RWPE1 (cell line): ENCODE measurements around the gene CD74.

Experiments
- CTCF ChIA-PET: fragments of 350-600 bp; sonication (Branson Sonifier 250); formaldehyde crosslinking; extraction: SDS; loops from one replicate; lab custom pipeline; 2021; lab: Yijun Ruan, JAX
- POLR2A ChIA-PET: fragments of 400-600 bp; formaldehyde crosslinking; extraction: SDS; loops from one replicate; lab custom pipeline; 2020; ENCODE audit warnings: antibody characterized with exemption; ENCODE audit not compliant: low non-redundant PET; lab: Yijun Ruan, JAX
- DNase-seq: peaks from one replicate; pipeline ENCODE4 v3.0.0; 2012; ENCODE audit warnings: low spot score
- H3K27ac ChIP-seq: fragments of 450-650 bp; 2 replicates; pipeline ENCODE4 v1.5.1; 2017
- TF ChIP-seq, protein P1 (sequence below): fragments of 450-650 bp; conservative IDR thresholded peaks from 2 replicates; pipeline ENCODE4 v1.5.1; 2017; ENCODE audit warnings: low read depth, mild to moderate bottlenecking

The CD74 gene

DNA sequence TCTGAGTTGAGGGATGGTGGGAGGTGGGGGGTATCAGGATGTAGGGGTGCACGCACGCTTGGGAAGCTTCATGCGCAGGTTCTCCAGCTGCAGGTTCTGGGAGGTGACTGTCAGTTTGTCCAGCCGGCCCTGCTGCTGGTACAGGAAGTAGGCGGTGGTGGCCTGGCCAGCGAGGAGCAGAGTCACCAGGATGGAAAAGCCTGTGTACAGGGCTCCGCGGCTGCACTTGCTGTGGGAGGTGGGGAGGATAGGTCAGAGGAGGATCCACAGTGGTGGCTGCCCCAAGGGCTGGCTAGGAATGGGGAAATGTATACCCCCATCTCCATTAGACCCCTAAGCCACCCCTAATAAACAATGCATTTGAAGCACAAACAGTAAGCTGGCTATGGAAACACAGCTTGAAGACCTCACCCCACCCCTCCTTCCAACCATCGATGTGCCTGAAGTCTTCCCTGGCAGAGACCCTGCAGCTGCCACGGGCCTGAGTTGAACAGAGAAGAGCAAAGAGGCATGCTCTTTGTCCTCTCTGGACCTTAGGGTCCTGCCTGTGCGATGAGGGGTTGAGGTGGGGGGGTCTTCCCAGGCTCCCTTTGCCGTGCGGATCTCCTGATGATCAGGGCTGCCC, 5.5 kb downstream of the CD74 start:
- TF ChIP-seq, protein P1, sequence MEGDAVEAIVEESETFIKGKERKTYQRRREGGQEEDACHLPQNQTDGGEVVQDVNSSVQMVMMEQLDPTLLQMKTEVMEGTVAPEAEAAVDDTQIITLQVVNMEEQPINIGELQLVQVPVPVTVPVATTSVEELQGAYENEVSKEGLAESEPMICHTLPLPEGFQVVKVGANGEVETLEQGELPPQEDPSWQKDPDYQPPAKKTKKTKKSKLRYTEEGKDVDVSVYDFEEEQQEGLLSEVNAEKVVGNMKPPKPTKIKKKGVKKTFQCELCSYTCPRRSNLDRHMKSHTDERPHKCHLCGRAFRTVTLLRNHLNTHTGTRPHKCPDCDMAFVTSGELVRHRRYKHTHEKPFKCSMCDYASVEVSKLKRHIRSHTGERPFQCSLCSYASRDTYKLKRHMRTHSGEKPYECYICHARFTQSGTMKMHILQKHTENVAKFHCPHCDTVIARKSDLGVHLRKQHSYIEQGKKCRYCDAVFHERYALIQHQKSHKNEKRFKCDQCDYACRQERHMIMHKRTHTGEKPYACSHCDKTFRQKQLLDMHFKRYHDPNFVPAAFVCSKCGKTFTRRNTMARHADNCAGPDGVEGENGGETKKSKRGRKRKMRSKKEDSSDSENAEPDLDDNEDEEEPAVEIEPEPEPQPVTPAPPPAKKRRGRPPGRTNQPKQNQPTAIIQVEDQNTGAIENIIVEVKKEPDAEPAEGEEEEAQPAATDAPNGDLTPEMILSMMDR: no peak
- POLR2A ChIA-PET: no interaction called here
- no peak for DNase-seq
- CTCF ChIA-PET: interaction anchor here (0.6 to 0.7 kb wide), 2 partner anchors 440 to 1062 kb away, joined by 3 to 5 read pairs; partner anchors contain the start of gene GRPEL2
- H3K27ac ChIP-seq: no peak overlapping the region

DNA sequence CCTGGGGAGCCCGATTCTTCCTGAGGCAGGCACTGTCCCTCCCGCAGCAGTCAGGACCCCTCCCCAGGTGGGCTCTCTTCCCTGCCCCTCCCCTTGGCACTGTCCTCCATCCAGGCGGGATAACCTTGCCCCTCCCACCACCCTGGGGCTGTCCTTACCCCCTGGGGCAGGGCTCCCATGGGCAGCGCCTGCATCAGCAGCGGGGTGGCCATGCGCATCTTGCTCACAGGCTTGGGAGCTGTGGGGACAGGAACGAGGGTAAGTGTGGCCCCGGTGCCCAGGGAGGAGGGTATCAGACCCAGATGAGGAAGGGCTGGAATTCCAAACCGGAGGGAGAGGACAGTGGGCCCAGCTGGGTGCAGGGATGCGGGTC, 6.0 kb downstream of the CD74 start:
- H3K27ac ChIP-seq: no peak overlapping the region
- TF ChIP-seq, protein P1: no peak
- ChIA-PET POLR2A (no interaction called here), CTCF (interaction anchor here (0.7 kb wide), 1 partner anchor 440 kb away, joined by 3 read pairs; no protein-coding TSS in a partner anchor)
- DNase-seq: no peak

DNA sequence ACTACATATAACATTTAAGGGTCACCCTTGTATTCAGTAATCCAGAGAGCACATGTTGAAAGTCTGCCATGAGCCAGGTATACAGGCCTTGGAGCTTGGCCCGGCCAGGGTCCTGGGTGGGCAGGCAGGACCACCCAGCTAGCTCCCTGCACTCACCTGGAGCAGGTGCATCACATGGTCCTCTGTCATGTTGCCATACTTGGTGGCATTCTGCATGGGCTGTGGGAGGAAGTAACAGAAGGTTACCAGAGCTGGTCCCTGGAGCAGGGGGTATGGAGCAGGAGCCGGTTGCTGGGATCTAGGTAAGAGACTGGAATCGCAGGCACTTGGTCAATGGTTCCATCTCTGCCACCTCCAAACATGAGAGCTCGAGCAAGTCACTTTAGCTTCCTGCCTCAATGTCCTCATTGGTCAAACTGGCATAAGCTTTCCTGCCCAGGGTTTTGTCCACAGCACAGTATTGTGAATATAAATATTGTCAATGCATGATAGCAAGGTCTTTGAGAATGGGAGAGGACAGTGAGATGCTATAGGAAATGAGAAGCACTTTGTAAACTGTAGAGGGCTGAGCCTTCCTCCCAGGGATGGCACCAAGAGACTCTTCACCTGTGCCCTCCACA, 6.5 kb downstream of the CD74 start:
- POLR2A ChIA-PET: interaction anchor here (0.6 kb wide), 1 partner anchor 332 kb away, joined by 3 read pairs; no protein-coding TSS in a partner anchor
- H3K27ac ChIP-seq: no peak overlapping the region
- CTCF ChIA-PET: no interaction called here
- TF ChIP-seq, protein P1: no peak
- DNase-seq: no peak

DNA sequence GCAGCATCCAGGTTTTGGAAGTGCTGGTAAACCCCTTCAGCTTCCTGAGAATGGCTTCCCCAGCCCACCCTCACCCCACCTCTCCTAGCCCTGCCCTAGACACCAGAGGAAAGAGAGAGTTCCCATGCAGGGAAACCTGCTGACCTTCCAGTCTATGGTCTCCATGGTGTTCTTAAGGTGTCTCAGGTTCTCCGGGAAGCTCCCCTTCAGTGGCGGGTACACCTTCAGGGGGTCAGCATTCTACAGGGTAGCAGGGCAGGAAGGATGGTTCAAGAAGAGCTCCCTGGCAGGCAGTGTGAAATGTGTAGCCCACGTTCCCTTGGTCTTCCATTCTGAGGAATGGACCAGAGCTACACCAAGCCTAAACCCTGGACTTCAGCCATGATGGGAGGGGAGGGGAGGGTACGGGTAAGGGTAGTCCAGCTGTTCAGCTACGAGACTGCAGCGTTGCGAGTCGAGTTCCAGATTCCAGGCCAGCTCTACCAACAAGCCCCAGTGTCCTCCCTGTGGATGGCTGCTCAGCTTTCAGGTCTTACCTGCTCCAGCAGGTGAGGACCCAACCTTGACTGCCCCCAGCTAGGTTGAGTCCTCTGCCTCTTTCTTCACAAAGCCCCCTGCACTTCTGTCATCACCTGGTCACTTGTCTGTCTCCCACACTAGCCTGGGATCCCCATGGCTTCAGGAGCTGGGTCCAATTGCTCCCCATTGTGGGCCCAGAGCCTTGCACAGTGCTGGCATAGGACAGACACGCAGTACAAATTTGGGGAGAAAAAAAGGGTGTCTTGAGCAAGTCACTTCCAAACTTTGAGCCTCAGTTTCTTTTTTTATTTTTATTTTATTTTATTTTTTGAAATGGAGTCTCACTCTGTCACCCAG, 7.5 kb downstream of the CD74 start:
- no peak overlapping the region for H3K27ac ChIP-seq
- ChIA-PET POLR2A (no interaction called here), CTCF (interaction anchor here (0.7 kb wide), 1 partner anchor 13 kb away, joined by 4 read pairs; no protein-coding TSS in a partner anchor)
- no peak for DNase-seq
- TF ChIP-seq, protein P1: no peak

DNA sequence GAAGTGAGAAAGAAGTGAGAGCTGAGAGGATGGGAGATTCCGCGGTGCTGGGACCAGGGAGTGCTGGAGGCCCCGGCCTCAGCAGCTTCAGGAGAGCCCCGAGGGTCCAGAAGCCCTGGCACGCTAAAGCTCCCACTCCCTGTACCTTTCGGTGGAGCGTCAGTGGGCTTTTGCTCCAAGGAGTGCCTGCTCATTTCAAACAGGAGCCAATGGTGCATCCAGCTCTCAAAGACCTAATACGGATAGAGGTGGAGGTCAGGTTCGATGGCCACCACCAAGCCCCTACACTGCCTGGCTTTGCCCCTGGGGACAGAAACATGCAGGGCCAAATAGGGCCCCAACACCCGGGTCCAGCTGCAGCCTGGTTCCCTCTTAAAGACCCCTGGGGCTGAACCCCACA, 8.2 kb downstream of the CD74 start:
- TF ChIP-seq, protein P1: no peak
- ChIA-PET POLR2A (no interaction called here), CTCF (no interaction called here)
- no peak overlapping the region for H3K27ac ChIP-seq
- DNase-seq: no peak

DNA sequence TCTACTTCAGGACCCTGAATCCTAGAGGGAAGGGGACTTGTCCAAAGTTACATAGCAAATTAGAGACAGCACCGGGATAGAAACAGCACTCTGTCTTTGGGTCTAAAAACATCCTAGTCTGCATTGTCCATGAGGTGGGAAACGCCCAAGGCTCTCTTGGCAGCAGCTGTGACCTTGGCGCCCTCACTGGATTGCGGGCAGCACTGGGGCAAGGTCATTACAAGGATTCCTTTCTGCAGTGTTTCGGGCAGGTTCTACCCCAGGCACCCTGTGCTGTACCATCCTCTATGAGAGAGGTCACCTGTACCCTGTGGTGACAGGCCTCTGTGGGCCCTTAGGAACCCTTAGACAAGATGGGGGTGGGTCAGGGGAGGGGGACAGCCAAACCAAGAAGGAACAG, 8.6 kb downstream of the CD74 start:
- POLR2A ChIA-PET: no interaction called here
- no peak overlapping the region for H3K27ac ChIP-seq
- CTCF ChIA-PET: no interaction called here
- no peak for DNase-seq
- TF ChIP-seq, protein P1: no peak
